ENCODE results near the gene DUSP8.
"Not testable (repeated sequence)": the region's sequence is repeated elsewhere in the genome, so short reads cannot be mapped to it uniquely, and the experiment has no call there.

DUSP8 gene, protein sequence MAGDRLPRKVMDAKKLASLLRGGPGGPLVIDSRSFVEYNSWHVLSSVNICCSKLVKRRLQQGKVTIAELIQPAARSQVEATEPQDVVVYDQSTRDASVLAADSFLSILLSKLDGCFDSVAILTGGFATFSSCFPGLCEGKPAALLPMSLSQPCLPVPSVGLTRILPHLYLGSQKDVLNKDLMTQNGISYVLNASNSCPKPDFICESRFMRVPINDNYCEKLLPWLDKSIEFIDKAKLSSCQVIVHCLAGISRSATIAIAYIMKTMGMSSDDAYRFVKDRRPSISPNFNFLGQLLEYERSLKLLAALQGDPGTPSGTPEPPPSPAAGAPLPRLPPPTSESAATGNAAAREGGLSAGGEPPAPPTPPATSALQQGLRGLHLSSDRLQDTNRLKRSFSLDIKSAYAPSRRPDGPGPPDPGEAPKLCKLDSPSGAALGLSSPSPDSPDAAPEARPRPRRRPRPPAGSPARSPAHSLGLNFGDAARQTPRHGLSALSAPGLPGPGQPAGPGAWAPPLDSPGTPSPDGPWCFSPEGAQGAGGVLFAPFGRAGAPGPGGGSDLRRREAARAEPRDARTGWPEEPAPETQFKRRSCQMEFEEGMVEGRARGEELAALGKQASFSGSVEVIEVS

DNA sequence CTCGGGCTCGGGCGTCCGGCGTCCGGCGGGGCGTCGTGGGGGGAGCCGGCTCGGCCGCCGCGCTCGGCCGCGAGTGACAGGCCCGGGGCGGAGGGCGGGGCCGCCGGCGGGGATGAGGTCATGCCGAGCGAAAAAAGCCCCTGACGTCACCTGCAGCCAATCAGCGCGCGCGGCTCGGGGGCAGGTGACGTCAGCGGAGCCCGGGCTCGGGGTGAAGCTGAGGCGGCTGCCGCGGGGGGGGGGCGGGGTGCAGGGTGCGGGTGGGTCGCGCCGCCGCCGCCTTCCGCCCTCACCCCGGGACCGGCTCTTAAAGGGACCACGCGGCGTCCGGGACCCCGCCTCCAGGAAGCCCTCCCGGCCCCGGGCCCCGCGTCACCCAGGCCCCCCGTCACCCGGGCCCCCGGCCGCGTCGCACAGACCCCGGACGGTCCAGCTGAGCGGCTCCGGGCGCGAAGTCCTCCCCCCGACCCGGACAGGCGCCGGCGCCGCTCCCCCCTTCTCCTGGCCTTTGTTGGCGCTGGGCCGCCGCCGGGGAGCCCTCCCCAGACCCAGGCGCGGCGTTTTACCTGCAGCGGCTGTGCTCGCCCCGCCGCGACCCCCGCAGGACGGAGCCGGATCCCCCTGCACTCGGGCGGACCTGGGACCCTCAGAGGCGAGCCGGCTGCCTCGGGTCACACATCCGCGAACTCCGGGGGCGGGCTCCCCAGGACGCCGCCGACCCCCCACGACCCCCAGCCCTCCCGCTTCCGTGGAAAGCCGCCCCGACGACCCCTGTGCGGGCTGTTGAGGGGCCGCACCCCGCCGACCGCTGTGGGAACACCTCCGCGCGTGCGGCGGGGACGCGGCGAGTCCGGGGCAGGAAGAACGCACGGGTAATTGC lies at the start of gene DUSP8:
Gene DUSP8 (minus strand): TSS at position 75 of the 880 bp plus-strand sequence. CDS start 6,445 bp downstream, outside the sequence.
- H3K27ac ChIP-seq: peak within 1 kb of the TSS in 20 of 21 experiments; percentile 19 to 84 (median 66)
- H3K4me3 ChIP-seq: peak within 1 kb of the TSS; percentile 47 to 60 (median 53)

DNA sequence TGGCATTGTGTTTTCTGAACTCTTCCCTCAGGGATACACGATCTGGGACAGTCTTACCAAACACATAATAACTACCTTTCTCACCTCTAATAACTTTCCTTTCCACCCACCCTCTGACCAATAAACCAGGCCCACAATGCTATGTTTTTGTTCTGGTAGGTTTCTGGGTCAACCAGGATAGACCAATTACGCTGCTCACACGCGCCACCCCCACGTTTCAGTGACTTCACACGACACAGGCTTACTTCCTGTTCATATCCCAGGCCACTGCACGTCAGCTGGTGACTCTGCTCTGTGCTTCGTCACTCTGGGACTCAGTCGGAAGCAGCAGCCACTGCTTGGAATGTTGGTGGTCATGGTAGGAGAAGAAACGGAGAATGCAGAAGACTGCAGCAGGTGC lies 47.4 kb upstream of the DUSP8 start:
- H3K27ac ChIP-seq: no peak overlapping the region
- no peak overlapping the region for H3K4me3 ChIP-seq

DNA sequence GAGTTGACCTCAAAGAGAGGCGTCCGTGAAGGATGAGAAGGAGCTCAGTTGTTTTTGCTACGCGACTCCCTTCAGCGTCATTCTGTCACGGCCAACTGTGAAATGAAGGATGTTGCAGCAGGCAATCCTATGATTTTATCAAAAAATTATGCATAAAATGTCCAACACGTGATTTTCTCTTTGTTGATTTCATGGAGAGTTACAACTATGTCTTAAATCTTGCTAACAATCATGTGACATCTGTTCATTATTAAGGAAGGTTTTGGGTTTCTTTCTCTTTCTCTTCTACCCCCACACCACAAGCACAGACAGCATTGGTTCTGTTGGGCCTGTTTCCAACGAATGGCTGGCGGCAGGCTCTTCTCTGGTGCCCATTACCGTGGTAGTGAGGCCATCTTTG lies 46.2 kb upstream of the DUSP8 start:
- no peak overlapping the region for H3K4me3 ChIP-seq
- H3K27ac ChIP-seq: no peak overlapping the region

DNA sequence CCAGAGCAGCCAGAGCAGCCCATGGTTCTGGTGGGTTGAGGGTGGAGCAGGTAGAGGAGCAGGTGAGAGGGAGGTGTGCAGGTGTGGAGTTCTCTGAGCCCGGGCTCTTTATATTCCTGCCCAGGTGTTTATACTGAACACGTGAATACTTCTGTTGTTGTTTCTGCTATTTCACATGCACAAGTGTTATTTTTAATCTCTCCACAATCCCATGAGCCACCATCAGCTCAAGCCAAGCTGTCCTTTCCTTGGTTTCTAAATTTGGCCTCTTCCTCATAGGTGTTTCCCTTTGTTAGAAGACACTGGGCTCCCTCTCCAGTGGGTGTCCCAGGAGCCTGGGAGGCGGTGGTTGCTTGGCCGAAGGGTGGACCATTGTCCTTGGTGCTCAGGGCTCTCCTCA lies 36.3 kb upstream of the DUSP8 start, which contains the start of gene KRTAP5-3:
Gene KRTAP5-3 (minus strand): TSS at position 101 of the 400 bp plus-strand sequence. CDS start 78 bp downstream, at position 23.
- Histone ChIP-seq H3K4me3 (no peak within 1 kb of the TSS), H3K27ac (no peak within 1 kb of the TSS)

DNA sequence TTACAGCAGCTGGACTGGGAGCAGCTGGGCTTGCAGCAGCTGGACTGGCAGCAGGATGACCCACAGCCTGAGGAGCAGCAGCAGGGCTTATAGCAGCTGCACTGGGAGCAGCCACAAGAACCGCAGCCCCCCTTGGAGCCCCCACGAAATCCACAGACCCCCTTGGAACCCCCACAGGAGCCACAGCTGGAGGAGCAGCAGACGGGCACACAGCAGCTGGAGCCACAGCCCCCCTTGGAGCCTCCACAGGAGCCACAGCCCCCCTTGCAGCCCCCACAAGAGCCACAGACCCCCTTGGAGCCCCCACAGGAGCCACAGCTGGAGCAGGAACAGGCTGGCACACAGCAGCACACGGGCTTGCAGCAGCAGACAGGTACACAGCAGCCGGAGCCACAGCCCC lies 35.8 kb upstream of the DUSP8 start:
- H3K27ac ChIP-seq, H3K4me3 ChIP-seq: not testable (repeated sequence)

DNA sequence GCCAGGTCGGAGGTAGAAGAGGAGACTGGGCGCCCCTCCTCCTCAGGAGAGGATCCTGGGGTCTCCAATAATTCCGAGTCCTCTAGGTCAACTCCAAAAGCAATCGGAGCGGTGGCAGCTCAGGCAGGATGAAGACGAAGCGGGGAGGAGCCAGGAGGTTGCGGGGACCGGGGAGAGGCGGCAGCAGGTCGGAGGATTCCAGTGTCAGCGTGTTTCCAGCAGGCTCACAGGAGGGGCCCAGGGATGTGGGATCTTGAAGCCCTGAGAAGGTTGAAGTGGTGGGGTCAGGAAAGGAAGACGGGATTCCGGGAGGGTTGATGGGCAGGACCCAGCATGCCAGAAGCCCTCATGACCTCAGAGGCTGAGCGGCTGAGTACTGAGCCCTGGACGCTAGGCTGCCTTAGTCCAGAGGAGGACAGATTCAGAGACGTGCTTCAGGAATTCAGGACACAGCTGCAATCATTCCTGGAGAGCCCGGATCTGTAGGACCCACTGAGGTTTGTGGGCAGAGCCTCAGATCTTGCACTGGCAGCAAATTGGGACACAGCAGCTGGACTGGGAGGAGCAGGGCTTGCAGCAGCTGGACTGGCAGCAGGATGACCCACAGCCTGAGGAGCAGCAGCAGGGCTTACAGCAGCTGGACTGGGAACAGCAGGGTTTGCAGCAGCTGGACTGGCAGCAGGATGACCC lies 35.2 kb upstream of the DUSP8 start:
- not testable (repeated sequence) for H3K4me3 ChIP-seq, H3K27ac ChIP-seq

DNA sequence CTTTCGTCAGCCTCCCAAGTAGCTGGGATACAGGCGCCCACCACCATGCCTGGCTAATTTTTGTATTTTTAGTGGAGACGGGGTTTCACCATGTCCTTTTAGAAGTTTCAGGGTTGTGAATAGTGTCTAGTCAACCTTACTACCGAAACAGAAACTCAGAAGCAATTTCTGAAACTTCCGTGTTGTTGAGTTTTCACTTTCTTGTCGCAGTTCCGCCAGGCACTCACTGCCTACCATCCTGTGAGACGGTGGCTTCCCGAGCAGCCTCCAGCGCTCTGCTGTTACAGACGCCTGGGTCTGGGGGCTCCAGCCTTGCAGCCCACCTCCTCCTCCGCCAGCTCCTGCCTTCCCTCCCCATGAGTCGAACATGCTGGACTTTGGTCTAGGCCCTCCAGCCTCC lies 33.9 kb upstream of the DUSP8 start:
- not testable (repeated sequence) for H3K4me3 ChIP-seq
- peak overlapping the region in 1 of 21 experiments; percentile 42 for H3K27ac ChIP-seq

DNA sequence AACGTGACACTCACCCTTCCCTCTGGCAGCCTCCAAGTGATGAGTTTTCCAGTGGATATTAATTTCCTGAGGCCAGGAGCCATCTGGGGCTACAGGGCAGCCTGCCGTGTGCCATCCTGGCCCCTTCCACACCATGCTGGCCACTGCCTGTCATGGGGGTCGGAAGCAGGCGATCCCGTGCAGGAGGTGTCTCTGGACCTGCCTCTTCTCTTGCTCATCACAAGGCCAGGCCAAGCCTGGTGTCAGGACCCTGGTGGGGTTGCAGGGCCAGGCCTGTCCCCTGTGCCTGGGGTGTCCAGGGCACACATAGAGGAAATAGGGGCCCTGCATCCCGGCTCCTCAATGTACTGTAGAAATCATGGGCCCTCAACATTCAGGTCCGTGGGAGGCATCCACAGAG lies 32.6 kb upstream of the DUSP8 start:
- Histone ChIP-seq H3K4me3 (no peak overlapping the region), H3K27ac (no peak overlapping the region)

DNA sequence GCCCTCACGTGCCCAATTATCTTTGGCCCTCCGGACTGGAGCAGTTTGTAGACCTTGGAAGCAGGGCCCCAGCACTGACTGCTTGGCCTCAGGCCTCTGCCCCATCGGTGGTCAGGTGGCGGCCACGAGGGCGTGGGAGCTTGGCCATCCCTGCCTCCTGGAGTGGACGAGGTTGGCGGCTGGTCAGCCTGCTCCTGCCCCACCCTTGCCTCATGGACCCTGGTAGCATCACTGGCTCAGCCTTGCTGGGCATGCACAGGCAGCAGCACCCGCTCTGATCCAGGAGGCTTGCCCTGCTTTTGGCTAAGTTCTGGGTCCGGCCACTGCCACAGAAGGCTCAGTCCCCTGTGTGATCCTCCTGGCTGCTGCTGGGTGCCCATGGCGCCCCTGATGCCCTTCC lies 32.1 kb upstream of the DUSP8 start:
- Histone ChIP-seq H3K4me3 (no peak overlapping the region), H3K27ac (no peak overlapping the region)

DNA sequence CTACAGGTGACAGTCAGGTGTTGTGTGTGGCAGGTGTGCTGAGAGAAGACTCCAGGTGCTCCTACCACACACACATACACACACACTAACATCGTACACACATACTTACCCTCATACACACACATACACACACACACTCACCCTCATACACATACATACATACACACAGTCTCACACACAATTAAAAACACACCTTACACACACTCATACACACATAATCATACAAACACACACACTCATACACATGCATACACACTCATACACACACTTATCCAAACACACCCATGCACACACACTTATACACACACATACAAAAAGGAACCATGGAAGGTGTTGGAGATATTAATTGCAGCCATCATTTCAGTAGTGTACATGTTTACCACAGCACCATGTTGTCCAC lies 31.6 kb upstream of the DUSP8 start:
- Histone ChIP-seq H3K27ac (no peak overlapping the region), H3K4me3 (no peak overlapping the region)

DNA sequence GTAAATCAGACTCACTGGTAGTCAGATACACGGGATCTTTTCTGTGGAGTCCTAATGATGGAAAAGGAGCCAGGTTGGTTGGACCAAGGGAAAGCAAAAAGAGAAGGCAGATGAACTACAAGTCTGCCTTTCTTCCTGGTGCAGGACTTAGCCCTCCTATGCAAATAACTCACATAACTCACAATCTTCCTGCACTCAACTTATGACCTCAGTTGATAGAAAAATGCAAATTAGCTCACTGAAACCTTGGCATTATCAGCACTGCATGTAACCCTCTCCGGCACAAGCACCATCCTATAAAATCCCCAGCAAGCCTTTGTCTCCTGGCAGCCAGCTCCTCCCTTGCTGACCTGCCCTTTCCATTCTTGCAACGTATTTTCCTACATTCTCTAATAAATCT lies 29.6 kb upstream of the DUSP8 start:
- not testable (repeated sequence) for H3K27ac ChIP-seq, H3K4me3 ChIP-seq

DNA sequence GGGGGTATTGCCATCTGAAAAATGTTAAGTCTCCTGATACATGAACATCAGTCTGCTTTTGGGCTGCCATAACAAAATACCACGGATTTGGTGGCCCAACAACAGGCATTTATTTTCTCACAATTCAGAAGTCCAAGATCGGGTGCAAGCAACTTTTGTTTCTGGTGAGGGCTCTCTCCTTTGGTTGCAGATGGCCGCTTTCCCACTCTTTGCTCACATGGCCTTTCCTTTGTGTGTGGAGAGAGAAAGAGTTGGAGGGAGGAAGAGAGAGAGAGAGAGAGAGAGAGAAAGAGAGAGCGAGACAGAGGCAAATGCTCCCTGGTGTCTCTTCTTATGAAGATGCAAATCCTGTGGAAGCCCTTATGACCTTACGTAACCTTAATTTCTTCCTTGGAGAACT lies 28.6 kb upstream of the DUSP8 start:
- Histone ChIP-seq H3K4me3 (no peak overlapping the region), H3K27ac (no peak overlapping the region)

DNA sequence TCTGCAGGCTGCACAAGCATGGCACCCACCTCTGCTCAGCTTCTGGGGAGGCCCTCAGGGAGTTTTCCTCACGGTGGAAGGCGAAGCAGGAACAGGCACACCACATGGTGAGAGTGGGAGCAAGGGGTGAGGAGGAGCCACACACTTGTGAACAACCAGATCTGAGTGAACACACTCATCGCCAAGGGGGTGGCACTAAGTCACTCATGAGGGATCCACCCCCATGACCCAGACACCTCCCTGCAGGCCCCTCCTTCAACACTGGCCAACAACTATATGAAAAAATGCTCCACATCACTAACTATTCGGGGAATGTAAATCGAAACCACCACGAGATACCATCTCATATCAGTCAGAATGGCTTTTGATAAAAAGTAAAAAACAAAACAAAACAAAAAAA lies 26.7 kb upstream of the DUSP8 start:
- H3K27ac ChIP-seq: no peak overlapping the region

DNA sequence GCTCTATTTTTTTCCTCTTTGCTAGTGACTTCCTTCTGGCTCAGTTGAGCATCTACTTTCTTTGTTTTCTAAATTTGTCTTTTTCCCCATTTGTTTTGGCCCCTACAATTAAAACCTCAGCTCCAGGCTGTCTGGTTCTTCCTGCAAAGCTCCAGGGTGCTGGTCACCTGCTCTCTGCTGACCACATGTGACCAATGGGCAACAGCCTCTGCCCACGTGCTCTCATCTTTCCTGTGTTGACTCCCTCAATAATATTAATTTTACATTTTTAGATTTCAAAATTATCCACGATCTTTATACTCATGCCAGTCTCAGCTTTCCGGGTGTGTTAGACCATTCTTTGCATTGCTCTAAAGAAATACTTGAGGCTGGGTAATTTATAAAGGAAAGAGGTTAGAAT lies 26.3 kb upstream of the DUSP8 start:
- H3K27ac ChIP-seq, H3K4me3 ChIP-seq: not testable (repeated sequence)

More for the DNA sequence above, 26.7 kb upstream of the DUSP8 start:
- H3K4me3 ChIP-seq: no peak overlapping the region

DNA sequence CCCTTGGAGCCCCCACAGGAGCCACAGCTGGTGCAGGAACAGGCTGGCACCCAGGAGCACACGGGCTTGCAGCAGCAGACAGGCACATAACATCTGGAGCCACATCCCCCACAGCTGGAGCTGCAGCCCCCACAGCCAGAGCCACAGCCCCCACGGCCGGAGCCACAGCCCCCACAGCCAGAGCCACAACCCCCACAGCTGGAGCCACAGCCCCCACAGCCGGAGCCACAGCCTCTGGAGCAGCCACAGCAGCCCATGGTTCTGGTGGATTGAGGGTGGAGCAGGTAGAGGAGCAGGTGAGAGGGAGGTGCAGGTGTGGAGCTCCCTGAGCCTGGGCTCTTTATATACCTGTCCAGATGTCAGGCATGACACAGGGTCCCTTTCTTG lies 25.9 kb upstream of the DUSP8 start, which contains the start of gene KRTAP5-2:
Gene KRTAP5-2 (minus strand): TSS at position 301 of the 387 bp plus-strand sequence. CDS start 44 bp downstream, at position 257.
- Histone ChIP-seq H3K4me3 (no peak within 1 kb of the TSS), H3K27ac (peak within 1 kb of the TSS in 1 of 21 experiments; percentile 34)

DNA sequence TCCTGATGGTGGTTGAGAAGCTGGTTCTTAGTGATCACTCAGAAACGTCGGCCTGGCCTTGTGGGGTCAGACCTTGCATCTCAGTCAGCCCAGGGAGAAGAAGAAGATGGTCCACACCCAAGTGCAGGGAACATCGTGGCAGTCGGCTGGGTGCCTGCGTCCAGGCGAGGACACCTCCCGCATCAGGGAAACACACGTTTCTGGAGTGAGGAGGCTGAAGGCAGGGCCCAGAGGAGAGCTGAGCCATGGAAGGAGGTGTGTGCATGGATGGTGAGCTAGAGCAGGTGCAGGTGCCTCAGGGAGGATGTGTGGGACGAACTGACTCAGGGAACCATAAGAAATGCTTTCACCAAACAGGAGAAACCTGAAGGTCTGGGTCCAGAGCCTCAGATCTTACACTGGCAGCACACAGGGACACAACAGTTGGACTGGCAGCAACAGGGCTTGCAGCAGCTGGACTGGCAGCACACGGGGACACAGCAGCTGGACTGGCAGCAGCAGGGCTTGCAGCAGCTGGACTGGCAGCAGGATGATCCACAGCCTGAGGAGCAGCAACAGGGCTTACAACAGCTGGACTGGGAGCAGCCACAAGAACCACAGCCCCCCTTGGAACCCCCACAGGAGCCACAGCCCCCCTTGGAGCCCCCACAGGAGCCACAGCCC lies 25.4 kb upstream of the DUSP8 start:
- Histone ChIP-seq H3K27ac (peak overlapping the region in 1 of 21 experiments; percentile 34), H3K4me3 (no peak overlapping the region)

DNA sequence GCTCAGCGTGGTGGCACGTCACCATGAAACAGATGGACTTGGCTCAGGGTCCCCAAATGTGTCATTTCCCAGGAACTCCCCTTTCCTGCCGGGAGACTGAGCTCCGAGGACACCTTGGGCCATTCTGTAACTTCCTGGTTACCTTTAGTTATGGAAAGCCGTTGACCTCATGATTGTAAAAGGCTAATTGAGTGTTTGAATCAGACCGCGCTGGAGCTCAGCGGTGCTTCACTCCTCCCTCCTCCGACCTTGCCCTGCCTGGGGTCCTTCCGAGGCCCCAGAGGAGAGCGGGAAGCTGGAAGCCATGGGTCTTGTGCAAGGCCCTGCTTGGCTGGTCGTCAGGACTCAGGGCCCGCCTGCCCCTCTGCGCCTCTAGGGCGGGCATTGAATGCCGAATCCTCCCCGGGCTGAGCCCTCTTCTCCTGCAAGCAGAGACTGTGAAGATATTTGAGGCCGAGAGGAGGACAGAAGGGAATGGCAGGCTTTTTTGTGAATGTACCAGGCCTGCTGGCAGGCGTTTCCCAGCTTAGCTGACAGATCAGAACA lies 24.6 kb upstream of the DUSP8 start:
- H3K4me3 ChIP-seq, H3K27ac ChIP-seq: not testable (repeated sequence)

DNA sequence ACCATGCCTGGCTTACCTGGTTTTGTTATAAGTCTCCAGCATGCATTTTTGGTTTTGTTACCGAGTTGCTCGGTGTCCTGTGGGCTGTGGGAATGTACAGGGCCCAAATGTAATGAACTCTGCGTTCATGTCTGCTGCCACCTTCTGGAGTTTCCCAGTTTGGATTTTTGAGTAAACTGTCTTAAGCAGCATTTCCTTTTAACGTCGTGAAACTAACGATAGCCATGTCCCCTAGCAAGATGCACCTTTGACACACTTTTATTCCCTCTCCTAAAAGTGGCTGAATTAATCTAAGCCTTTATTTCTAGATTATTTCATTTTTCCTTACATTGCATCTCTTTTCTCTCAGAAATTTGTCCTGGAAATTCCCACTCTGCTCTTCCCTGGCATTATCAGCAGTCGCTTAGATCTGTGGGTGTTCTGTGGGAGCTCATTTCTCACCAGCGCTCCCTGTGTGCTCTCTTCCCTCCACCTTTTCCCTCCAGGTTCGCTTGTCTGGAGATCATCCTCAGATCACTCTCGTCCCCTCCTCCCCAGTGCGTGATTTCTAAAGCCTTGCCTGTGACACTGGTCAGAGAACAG lies 24.0 kb upstream of the DUSP8 start:
- not testable (repeated sequence) for H3K27ac ChIP-seq, H3K4me3 ChIP-seq
